Upper lobe of right lung (tissue), 1 donor: Measurements from ENCODE around the gene TBCK. TPM values are rescaled to one million over a fixed set of nuclear protein-coding genes. Genes with fewer than 3 reads are reported as not detected.

Experiments used
- ATAC-seq: fragments of 200-7000 bp; cut with Tn5 transposase; one replicate; pipeline ENCODE4 v1.9.1; 2020; ENCODE audit warnings: mild to moderate bottlenecking, moderate library complexity
- DNase-seq: peaks from one replicate; pipeline ENCODE4 v3.0.0-alpha.2; 2020
- H3K27ac ChIP-seq: fragments of 200-600 bp; one replicate; pipeline ENCODE4 v1.8.0; 2022
- H3K27me3 ChIP-seq: fragments of 200-600 bp; one replicate; pipeline ENCODE4 v1.8.0; 2022; ENCODE audit warnings: mild to moderate bottlenecking
- H3K36me3 ChIP-seq: fragments of 200-600 bp; one replicate; pipeline ENCODE4 v1.8.0; 2022
- H3K4me1 ChIP-seq: fragments of 200-600 bp; one replicate; pipeline ENCODE4 v1.8.0; 2022
- H3K4me3 ChIP-seq: fragments of 200-600 bp; one replicate; pipeline ENCODE4 v1.8.0; 2022; ENCODE audit warnings: mild to moderate bottlenecking
- H3K9me3 ChIP-seq: fragments of 200-600 bp; one replicate; pipeline ENCODE4 v1.8.0; 2022
- CTCF ChIP-seq: fragments of 200-600 bp; IDR thresholded peaks from one replicate; pipeline ENCODE4 v1.8.0; 2022; ENCODE audit warnings: antibody characterized with exemption
- intact Hi-C: fragments of 100-400 bp; cut with DNase I; formaldehyde crosslinking; loops from one replicate; pipeline ENCODE4 v1.11.0; 2022
- total RNA-seq: library from RNA; stranded (reverse); fragmentation: NEBNext Ultra II Directional; extraction: Animal tissue kit (Norgen Biotek cat#: 25700); gene quantifications from one replicate; pipeline ENCODE4 v1.2.1, GENCODE V29; 2021
- donor health status: DM: no; HTN: yes; CAD: no; lungs with severe emphysema.

TBCK gene
- total RNA-seq, 1 donor from 2014 or later: 51.7 TPM

- intact Hi-C loops: no loop called here
- peaks cover 4% of the 10 kb centered on the region for H3K4me1 ChIP-seq
- no peaks in the 10 kb centered on the region for H3K27me3 ChIP-seq
- no peak for TF ChIP-seq CTCF
- H3K27ac ChIP-seq: no peak overlapping the region
- no peaks in the 10 kb centered on the region for H3K9me3 ChIP-seq
- no peak overlapping the region for H3K4me3 ChIP-seq
- DNase-seq (no peak), ATAC-seq (no peak)
- no peaks in the 10 kb centered on the region for H3K36me3 ChIP-seq
These were observed 47.2 kb downstream of the TBCK start for GRCh38 chr4:106268786-106269185.

- Histone ChIP-seq H3K9me3 (no peaks in the 10 kb centered on the region), H3K4me3 (no peak overlapping the region), H3K36me3 (no peaks in the 10 kb centered on the region), H3K4me1 (peaks cover 4% of the 10 kb centered on the region), H3K27me3 (no peaks in the 10 kb centered on the region), H3K27ac (no peak overlapping the region)
- ATAC-seq (no peak), DNase-seq (no peak)
- intact Hi-C loops: no loop called here
- TF ChIP-seq CTCF: peak; percentile 50
These were observed 49.8 kb downstream of the TBCK start for GRCh38 chr4:106266201-106266600.

- Histone ChIP-seq H3K36me3 (no peaks in the 10 kb centered on the region), H3K9me3 (no peaks in the 10 kb centered on the region), H3K27ac (no peak overlapping the region), H3K4me1 (peaks cover 4% of the 10 kb centered on the region), H3K4me3 (no peak overlapping the region), H3K27me3 (no peaks in the 10 kb centered on the region)
- intact Hi-C loops: no loop called here
- ATAC-seq (no peak), DNase-seq (no peak)
- no peak for TF ChIP-seq CTCF
These were observed 51.7 kb downstream of the TBCK start for GRCh38 chr4:106264331-106264728.

GRCh38 chr4:106263594-106264330, 52.2 kb downstream of the TBCK start:
- no peaks in the 10 kb centered on the region for H3K27me3 ChIP-seq
- no peak overlapping the region for H3K27ac ChIP-seq
- no peak for TF ChIP-seq CTCF
- H3K9me3 ChIP-seq: no peaks in the 10 kb centered on the region
- no peak for DNase-seq
- peaks cover under 1% of the 10 kb centered on the region for H3K4me1 ChIP-seq
- no peak overlapping the region for H3K4me3 ChIP-seq
- H3K36me3 ChIP-seq: no peaks in the 10 kb centered on the region
- intact Hi-C loops: no loop called here
- no peak for ATAC-seq

GRCh38 chr4:106261980-106262379, 54.0 kb downstream of the TBCK start:
- Histone ChIP-seq H3K9me3 (no peaks in the 10 kb centered on the region), H3K27ac (no peak overlapping the region), H3K36me3 (no peaks in the 10 kb centered on the region), H3K27me3 (no peaks in the 10 kb centered on the region), H3K4me1 (no peaks in the 10 kb centered on the region), H3K4me3 (no peak overlapping the region)
- ATAC-seq (no peak), DNase-seq (no peak)
- intact Hi-C loops: no loop called here
- no peak for TF ChIP-seq CTCF
